GM10248 (cell line): ENCODE measurements around the gene ALKBH5.

Experiments
- CTCF ChIA-PET: fragments of 300-600 bp; sonication (Branson Sonifier 250); formaldehyde crosslinking; extraction: SDS; loops from one replicate; lab custom pipeline; 2021; ENCODE audit warnings: antibody characterized with exemption; lab: Yijun Ruan, JAX
- POLR2A ChIA-PET: fragments of 350-650 bp; sonication (Branson Sonifier 250); formaldehyde crosslinking; extraction: SDS; loops from one replicate; lab custom pipeline; 2020; ENCODE audit warnings: antibody characterized with exemption; lab: Yijun Ruan, JAX
- DNase-seq: peaks from one replicate; pipeline ENCODE4 v3.0.0; 2012; ENCODE audit errors: extremely low spot score
- CTCF ChIP-seq: IDR thresholded peaks from 2 replicates; pipeline ENCODE4 v1.5.1; 2012; ENCODE audit warnings: mild to moderate bottlenecking, low read depth; ENCODE audit errors: extremely low read depth, missing control alignments, control extremely low read depth

The ALKBH5 gene

GRCh38 chr17:18252160-18252559 is 68.5 kb downstream of the ALKBH5 start:
- CTCF ChIA-PET = no interaction called here
- no peak for TF ChIP-seq CTCF
- DNase-seq = no peak

GRCh38 chr17:18253187-18253884 is 69.7 kb downstream of the ALKBH5 start:
- CTCF ChIA-PET = no interaction called here
- POLR2A ChIA-PET = no interaction called here
- no peak for DNase-seq
- TF ChIP-seq CTCF = no peak

More at GRCh38 chr17:18252160-18252559, 68.5 kb downstream of the ALKBH5 start:
- POLR2A ChIA-PET = no interaction called here

- no peak for DNase-seq
- TF ChIP-seq CTCF = no peak
- POLR2A ChIA-PET = no interaction called here
- CTCF ChIA-PET = interaction anchor here (1.2 to 2.4 kb wide), 3 partner anchors 10 to 372 kb away, joined by 3 to 8 read pairs (median 6); no protein-coding TSS in a partner anchor
Measured at GRCh38 chr17:18253947-18254821, 70.6 kb downstream of the ALKBH5 start.

GRCh38 chr17:18254888-18255649 is 71.4 kb downstream of the ALKBH5 start:
- ChIA-PET POLR2A (no interaction called here), CTCF (interaction anchor here (1.2 to 2.4 kb wide), 3 partner anchors 9 to 371 kb away, joined by 3 to 8 read pairs (median 6); no protein-coding TSS in a partner anchor)
- no peak for DNase-seq
- TF ChIP-seq CTCF = no peak

- DNase-seq = no peak
- ChIA-PET POLR2A (no interaction called here), CTCF (interaction anchor here (1.4 to 2.4 kb wide), 4 partner anchors 9 to 370 kb away, joined by 4 to 8 read pairs (median 4); no protein-coding TSS in a partner anchor)
- no peak for TF ChIP-seq CTCF
Measured at GRCh38 chr17:18256351-18256750, 72.7 kb downstream of the ALKBH5 start.
